DOHH2 (cell line): ENCODE measurements around the gene ABLIM2.

Experiments used
- CTCF ChIP-seq: fragments of 200-600 bp; sonication (generic); IDR thresholded peaks from one replicate; pipeline ENCODE4 v1.5.1; 2014; ENCODE audit warnings: antibody characterized with exemption, mild to moderate bottlenecking, low read depth, low read length; ENCODE audit not compliant: poor library complexity, severe bottlenecking
- EZH2phosphoT487 ChIP-seq: fragments of 200-600 bp; sonication (generic); IDR thresholded peaks from 2 replicates; pipeline ENCODE4 v1.6.1; 2017; ENCODE audit warnings: borderline replicate concordance, mild to moderate bottlenecking, antibody characterized with exemption, low read length, moderate library complexity, mixed read lengths

- TF ChIP-seq CTCF: no peak
- no peak for TF ChIP-seq EZH2phosphoT487
Observed at GRCh38 chr4:8033067-8033755, 125.4 kb downstream of the ABLIM2 start.
